GM19372 (cell line): Measurements from ENCODE around the gene GMDS.

Experiments used
- ATAC-seq: cut with Tn5 transposase; IDR thresholded peaks from one replicate; pipeline ENCODE4 v1.9.1; 2021; ENCODE audit warnings: mild to moderate bottlenecking, low read depth, moderate library complexity; ENCODE audit not compliant: unreplicated experiment

GMDS gene

DNA sequence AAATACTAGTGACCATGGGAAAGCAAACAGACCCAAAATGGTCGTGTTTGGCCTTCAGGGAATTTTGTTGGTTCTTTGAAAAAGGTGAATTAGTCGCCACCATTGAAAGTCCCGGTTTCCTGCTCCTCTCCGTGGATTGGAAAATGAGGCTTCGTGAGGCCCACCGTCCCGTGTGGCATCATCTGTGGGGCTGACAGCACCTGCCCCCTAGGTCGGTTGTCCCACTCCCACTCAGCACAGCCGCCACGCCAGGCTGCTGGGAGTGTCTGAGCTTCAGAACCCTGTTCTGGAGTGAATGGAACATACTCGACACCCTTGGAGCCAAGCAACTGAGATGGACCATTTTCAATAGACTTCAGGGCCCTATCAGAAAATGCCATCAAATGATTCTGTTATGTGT is 668.7 kb downstream of the GMDS start:
- no peak for ATAC-seq

GRCh38 chr6:1576166-1576565 is 669.2 kb downstream of the GMDS start:
- ATAC-seq = no peak

DNA sequence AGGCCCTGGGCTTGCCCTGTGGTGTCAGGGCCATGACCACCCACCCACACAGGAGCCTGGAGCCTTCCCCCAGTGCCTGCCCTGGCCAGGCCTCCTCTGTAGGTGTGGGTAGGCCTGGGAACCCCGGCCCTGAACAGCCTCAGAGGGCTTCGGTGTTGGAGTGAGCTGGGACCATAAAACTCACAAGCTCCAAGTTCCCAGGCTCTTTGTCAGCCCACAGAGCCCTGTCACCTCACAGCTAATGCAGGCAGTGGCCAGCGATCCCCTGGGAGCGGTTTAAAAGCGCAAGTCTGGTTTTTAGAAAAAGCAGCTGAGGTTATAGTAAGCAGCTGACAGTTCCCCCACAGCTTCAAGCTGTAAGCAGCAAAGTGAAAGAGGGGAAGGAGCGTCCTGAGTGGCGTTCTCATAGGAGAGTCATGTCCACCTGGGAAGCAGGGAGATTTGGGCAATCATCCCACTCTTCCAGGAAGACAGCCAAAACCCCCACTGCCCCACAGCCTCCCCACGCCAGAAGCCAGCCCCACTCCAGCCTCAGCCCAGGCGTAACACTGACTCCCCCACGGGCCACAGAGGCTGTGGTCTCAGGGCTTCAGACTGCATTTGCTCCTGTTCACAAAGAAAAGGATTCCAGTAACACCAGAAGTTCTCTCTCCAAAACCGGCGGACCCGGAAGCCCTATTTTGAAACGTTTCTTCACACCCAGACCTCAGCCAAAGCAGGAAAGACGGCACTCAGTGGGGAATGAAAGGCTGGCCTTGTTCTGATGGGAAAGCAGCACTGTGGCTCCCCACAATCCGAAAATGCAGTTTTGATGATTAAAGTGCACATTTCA is 670.0 kb downstream of the GMDS start:
- ATAC-seq = no peak

DNA sequence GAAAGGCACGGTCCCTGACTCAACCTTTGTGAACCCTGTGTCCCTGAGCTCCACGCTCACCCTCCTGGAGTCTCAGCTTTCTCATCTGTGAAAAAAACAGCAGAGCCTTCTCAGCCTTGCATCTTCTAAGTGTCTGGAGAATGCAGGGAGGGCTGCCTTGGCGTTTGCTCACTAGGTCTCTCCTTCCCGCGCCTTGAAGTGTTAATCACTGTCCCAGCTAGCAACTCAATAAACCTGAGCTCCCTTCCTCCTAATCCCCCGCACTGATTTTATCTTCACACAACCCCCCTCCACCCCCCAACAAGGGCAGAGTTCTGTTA is 670.6 kb downstream of the GMDS start:
- ATAC-seq = no peak

DNA sequence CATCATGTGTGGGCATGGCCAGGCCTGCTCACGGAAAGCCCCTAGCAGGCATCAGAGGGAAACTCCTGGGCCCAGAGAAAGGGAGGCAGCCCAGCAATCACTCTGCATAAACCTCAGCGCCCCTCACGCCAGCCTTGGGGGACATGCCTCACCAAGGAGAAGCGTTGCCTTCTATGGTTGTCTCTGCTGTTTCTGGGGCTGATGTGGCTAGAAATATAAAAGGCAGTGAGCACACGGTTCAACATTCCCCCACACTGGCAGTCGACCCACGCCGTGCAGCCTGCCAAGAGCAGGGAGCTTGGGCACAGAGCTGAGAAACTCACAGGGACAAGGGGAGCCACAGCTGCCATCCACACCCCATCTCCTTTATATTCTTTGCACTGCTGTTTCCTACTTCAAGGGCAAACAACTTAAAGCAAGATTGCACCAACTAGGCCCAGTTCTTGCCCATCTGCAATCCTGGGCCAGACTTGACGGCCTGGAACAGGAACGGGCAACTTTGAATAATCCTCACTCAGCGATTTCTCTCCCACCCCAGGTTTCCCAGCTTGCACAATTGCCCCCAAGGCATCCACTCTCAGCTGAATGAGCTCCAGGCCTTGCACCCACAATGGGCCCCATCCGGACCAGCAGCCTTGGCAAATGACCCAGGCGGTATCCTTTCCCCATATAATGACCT is 671.2 kb downstream of the GMDS start:
- ATAC-seq = no peak
